OCI-LY3 (cell line): ENCODE results near the gene SLC25A48.

Experiments
- CTCF ChIP-seq: fragments of 200-600, 300-600 bp; sonication (generic); IDR thresholded peaks from 2 replicates; pipeline ENCODE4 v1.5.1; 2014; ENCODE audit warnings: antibody characterized with exemption, low read length, low read depth
- EZH2phosphoT487 ChIP-seq: fragments of 200-600 bp; shearing (Covaris generic); IDR thresholded peaks from 2 replicates; pipeline ENCODE4 v1.6.1; 2018; ENCODE audit warnings: antibody characterized with exemption, mixed run types, low read depth

DNA sequence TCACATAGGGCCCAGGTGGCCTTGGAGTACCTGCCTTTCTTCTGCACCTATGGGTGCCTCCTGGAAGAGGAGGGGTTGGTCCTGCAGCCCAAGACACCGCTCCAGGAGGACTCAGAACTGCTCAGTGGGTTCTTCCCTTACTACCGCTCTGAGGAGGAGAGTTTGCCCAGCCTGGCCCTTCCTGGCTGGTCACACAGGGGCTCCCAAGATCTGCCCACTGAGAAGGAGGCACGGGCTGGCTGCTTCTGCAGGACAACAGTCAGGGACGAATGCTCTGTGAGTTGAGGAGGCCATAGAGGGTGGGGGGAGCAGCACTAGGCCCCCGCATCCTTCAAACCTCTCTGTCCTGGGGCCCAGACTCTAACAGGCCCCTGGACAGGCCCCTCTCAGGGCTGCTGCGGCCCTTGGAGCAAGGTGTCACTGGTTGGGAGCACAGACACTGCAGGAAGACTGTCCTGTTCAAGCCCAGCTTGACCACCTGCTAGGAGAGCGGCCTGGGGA lies 9.9 kb upstream of the SLC25A48 start:
- TF ChIP-seq CTCF (no peak), EZH2phosphoT487 (no peak)
